Neural progenitor cell (in vitro differentiated cells): ENCODE results near the gene SMG6. TPM values are rescaled to one million over a fixed set of nuclear protein-coding genes. Genes with fewer than 3 reads are reported as not detected.
A peak's percentile ranks its signal among the peaks of the same experiment; 100 is the strongest.

Experiments used
- DNase-seq: peaks from one replicate; pipeline ENCODE4 v3.0.0-alpha.2; 2016; ENCODE audit warnings: low spot score
- H2AFZ ChIP-seq: fragments of 200-600 bp; sonication (generic); replicated peaks from 2 replicates; pipeline ENCODE4 v1.6.1; 2016; ENCODE audit warnings: antibody characterized with exemption
- H3F3A ChIP-seq: fragments of 200-600 bp; sonication (generic); 2 replicates; pipeline ENCODE4 v1.6.1; 2016; ENCODE audit warnings: antibody characterized with exemption, low read depth
- H3K27ac ChIP-seq: fragments of 200-600 bp; sonication (generic); 2 replicates; pipeline ENCODE4 v1.5.1; 2016; ENCODE audit warnings: mild to moderate bottlenecking
- H3K27me3 ChIP-seq: fragments of 200-600 bp; sonication (generic); 2 replicates; pipeline ENCODE4 v1.6.1; 2016; ENCODE audit warnings: mild to moderate bottlenecking, moderate library complexity
- H3K36me3 ChIP-seq: fragments of 200-600 bp; sonication (generic); 2 replicates; pipeline ENCODE4 v1.5.1; 2016
- H3K4me1 ChIP-seq: fragments of 200-600 bp; sonication (generic); 2 replicates; pipeline ENCODE4 v1.6.1; 2016; ENCODE audit warnings: mixed run types
- H3K4me2 ChIP-seq: fragments of 200-600 bp; sonication (generic); 2 replicates; pipeline ENCODE4 v1.6.1; 2016
- H3K4me3 ChIP-seq: fragments of 200-600 bp; sonication (generic); 2 replicates; pipeline ENCODE4 v1.5.1; 2016
- H3K79me2 ChIP-seq: fragments of 200-600 bp; sonication (generic); 2 replicates; pipeline ENCODE4 v1.6.1; 2016; ENCODE audit warnings: low read depth
- H3K9ac ChIP-seq: fragments of 200-600 bp; sonication (generic); 2 replicates; pipeline ENCODE4 v1.6.1; 2016
- H3K9me3 ChIP-seq: fragments of 200-600 bp; sonication (generic); 2 replicates; pipeline ENCODE4 v1.5.1; 2016; ENCODE audit warnings: low read depth
- H4K20me1 ChIP-seq: fragments of 200-600 bp; sonication (generic); 2 replicates; pipeline ENCODE4 v1.6.1; 2016; ENCODE audit warnings: low read depth
- H3K27ac Mint-ChIP-seq: 3 replicates; pipeline ENCODE4 v1.8.0; 2021; ENCODE audit warnings: mixed read lengths
- H3K27me3 Mint-ChIP-seq: 2 replicates; pipeline ENCODE4 v1.8.0; 2022; ENCODE audit warnings: low read depth, mild to moderate bottlenecking, inconsistent platforms, moderate library complexity, mixed read lengths; ENCODE audit not compliant: insufficient read depth
- H3K36me3 Mint-ChIP-seq: 3 replicates; pipeline ENCODE4 v1.8.0; 2021; ENCODE audit warnings: mixed read lengths
- H3K4me1 Mint-ChIP-seq: 3 replicates; pipeline ENCODE4 v1.8.0; 2021; ENCODE audit warnings: mixed read lengths
- H3K4me3 Mint-ChIP-seq: 3 replicates; pipeline ENCODE4 v1.8.0; 2021; ENCODE audit warnings: mild to moderate bottlenecking, moderate library complexity, mixed read lengths
- H3K9me3 Mint-ChIP-seq: 3 replicates; pipeline ENCODE4 v1.8.0; 2020; ENCODE audit warnings: mixed read lengths
- EZH2 ChIP-seq: fragments of 200-600 bp; sonication (generic); IDR thresholded peaks from 2 replicates; pipeline ENCODE4 v1.6.1; 2017; ENCODE audit warnings: antibody characterized with exemption, mild to moderate bottlenecking, moderate library complexity
- EZH2phosphoT487 ChIP-seq: fragments of 200-600 bp; sonication (generic); IDR thresholded peaks from 2 replicates; pipeline ENCODE4 v1.6.1; 2017; ENCODE audit warnings: antibody characterized with exemption
- total RNA-seq: library from RNA; depleted of rRNA; stranded (reverse); fragments of >200 nt; gene quantifications from 2 replicates; pipeline ENCODE4 v1.2.3, GENCODE V29; 2015; ENCODE audit warnings: low replicate concordance
- TF ChIP-seq, protein P1 (sequence below): fragments of 200-600 bp; sonication (generic); IDR thresholded peaks from 2 replicates; pipeline ENCODE4 v1.5.1; 2017; ENCODE audit warnings: antibody characterized with exemption, mild to moderate bottlenecking

The SMG6 gene
- total RNA-seq, 1 donor from 2014 or later = 19.0 TPM

DNA sequence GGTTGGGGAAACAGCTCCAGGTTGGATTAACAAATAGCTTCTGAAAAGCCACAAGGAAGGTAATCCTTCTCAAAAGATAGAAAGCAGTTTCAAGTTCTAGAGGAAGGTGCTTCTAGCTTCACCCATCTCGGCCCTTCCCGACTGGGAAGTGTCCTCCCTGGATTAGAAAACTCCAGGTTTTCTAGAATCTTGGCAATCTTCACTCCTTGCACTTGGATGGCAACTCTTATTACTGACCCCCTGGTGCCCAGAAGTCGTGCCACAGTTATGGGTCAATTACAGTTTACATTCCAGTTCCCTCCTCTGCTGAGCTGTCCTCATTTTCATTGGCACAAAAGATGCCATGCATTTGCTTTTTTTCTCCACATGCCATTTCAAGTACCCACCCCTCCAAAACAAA lies 65.6 kb downstream of the SMG6 start:
- H3K27me3 ChIP-seq = no peaks in the 10 kb centered on the region
- H4K20me1 ChIP-seq = peaks cover 39% of the 10 kb centered on the region
- H3K4me1 Mint-ChIP-seq = peaks cover 16% of the 10 kb centered on the region
- no peak overlapping the region for H3K4me2 ChIP-seq
- H3K4me1 ChIP-seq = peaks cover 10% of the 10 kb centered on the region
- H3K79me2 ChIP-seq = no peaks in the 10 kb centered on the region
- H2AFZ ChIP-seq = no peak overlapping the region
- H3K9me3 Mint-ChIP-seq = no peaks in the 10 kb centered on the region
- peaks cover 15% of the 10 kb centered on the region for H3K36me3 Mint-ChIP-seq
- peaks cover 7% of the 10 kb centered on the region for H3K36me3 ChIP-seq
- H3K9me3 ChIP-seq = no peaks in the 10 kb centered on the region
- H3K27ac Mint-ChIP-seq = no peak overlapping the region
- DNase-seq = no peak
- H3K4me3 Mint-ChIP-seq = no peak overlapping the region
- H3K27ac ChIP-seq = no peak overlapping the region
- peaks cover 2% of the 10 kb centered on the region for H3K27me3 Mint-ChIP-seq
- peaks cover 5% of the 10 kb centered on the region for H3F3A ChIP-seq
- H3K9ac ChIP-seq = peak overlapping the region; percentile 20
- no peak overlapping the region for H3K4me3 ChIP-seq
- TF ChIP-seq EZH2phosphoT487 = no peak
- TF ChIP-seq, protein P1, sequence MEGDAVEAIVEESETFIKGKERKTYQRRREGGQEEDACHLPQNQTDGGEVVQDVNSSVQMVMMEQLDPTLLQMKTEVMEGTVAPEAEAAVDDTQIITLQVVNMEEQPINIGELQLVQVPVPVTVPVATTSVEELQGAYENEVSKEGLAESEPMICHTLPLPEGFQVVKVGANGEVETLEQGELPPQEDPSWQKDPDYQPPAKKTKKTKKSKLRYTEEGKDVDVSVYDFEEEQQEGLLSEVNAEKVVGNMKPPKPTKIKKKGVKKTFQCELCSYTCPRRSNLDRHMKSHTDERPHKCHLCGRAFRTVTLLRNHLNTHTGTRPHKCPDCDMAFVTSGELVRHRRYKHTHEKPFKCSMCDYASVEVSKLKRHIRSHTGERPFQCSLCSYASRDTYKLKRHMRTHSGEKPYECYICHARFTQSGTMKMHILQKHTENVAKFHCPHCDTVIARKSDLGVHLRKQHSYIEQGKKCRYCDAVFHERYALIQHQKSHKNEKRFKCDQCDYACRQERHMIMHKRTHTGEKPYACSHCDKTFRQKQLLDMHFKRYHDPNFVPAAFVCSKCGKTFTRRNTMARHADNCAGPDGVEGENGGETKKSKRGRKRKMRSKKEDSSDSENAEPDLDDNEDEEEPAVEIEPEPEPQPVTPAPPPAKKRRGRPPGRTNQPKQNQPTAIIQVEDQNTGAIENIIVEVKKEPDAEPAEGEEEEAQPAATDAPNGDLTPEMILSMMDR = no peak
- TF ChIP-seq EZH2 = no peak

DNA sequence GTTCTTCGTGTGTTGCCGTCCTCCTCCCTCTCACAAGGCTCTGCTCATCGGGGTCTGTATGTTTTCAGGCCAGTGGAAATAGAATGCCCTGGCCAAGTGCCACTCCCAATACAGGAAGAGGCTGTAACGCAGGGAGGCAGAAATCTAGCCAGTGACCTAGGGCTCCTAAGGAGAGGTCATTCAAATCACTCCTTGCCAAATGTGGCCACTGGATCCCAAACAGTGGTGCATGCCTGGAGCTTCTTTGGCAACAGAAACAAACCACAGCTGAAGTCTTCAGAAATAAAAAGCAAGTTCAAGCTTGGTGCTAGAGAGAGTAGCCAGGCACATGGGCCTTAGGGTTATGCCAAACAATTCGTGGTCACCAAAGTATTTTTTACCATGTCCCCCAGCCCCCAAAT lies 66.1 kb downstream of the SMG6 start:
- Histone ChIP-seq H3K4me1 (peaks cover 10% of the 10 kb centered on the region), H3K4me2 (no peak overlapping the region), H3K79me2 (no peaks in the 10 kb centered on the region), H3K27ac (no peak overlapping the region), H3K9ac (no peak overlapping the region), H3F3A (peaks cover 5% of the 10 kb centered on the region), H4K20me1 (peaks cover 36% of the 10 kb centered on the region), H3K9me3 (no peaks in the 10 kb centered on the region), H3K36me3 (peaks cover 7% of the 10 kb centered on the region), H2AFZ (no peak overlapping the region), H3K27me3 (no peaks in the 10 kb centered on the region), H3K4me3 (no peak overlapping the region)
- peaks cover 16% of the 10 kb centered on the region for H3K4me1 Mint-ChIP-seq
- no peak overlapping the region for H3K4me3 Mint-ChIP-seq
- DNase-seq = no peak
- no peak overlapping the region for H3K27ac Mint-ChIP-seq
- H3K9me3 Mint-ChIP-seq = no peaks in the 10 kb centered on the region
- TF ChIP-seq EZH2phosphoT487 = no peak
- H3K36me3 Mint-ChIP-seq = peaks cover 12% of the 10 kb centered on the region
- H3K27me3 Mint-ChIP-seq = peaks cover 2% of the 10 kb centered on the region

DNA sequence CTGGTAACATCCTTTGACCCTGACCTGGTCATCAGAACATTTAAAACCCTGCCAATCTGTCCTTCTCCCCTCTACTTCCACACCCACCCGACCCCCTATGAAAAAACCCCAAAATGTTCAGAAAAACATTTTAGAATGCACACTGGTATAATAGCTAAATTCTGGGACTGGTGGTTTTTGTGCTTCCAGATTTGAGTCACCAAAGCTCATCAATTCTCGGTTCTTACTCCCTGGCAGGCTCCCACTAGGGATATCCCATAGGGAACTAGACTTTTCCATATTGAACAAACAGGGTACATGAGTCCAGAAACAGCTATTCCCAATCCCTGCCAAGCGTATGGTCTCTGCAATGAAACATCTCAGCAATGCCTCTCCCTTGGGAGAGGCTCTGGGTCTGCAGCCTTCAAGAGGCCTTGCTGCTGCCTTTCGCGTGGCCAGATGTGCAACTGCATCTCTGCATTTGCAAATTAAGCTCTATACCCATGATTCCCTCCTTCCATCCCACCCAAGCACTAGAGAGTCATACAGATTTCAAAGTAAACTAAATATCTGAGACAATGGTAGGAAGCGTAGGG lies 67.7 kb downstream of the SMG6 start:
- peaks cover 2% of the 10 kb centered on the region for H3F3A ChIP-seq
- H3K27ac ChIP-seq = no peak overlapping the region
- no peaks in the 10 kb centered on the region for H3K36me3 ChIP-seq
- H2AFZ ChIP-seq = no peak overlapping the region
- H3K27me3 ChIP-seq = no peaks in the 10 kb centered on the region
- peaks cover 18% of the 10 kb centered on the region for H3K4me1 Mint-ChIP-seq
- no peak overlapping the region for H3K9ac ChIP-seq
- H3K27ac Mint-ChIP-seq = no peak overlapping the region
- no peaks in the 10 kb centered on the region for H3K9me3 ChIP-seq
- H3K36me3 Mint-ChIP-seq = peaks cover 6% of the 10 kb centered on the region
- H3K4me1 ChIP-seq = peaks cover 10% of the 10 kb centered on the region
- H3K9me3 Mint-ChIP-seq = no peaks in the 10 kb centered on the region
- H3K4me3 Mint-ChIP-seq = no peak overlapping the region
- H3K27me3 Mint-ChIP-seq = peaks cover 4% of the 10 kb centered on the region
- DNase-seq = no peak
- TF ChIP-seq EZH2 = no peak
- TF ChIP-seq EZH2phosphoT487 = no peak
- TF ChIP-seq, protein P1 = no peak
- H4K20me1 ChIP-seq = peaks cover 46% of the 10 kb centered on the region
- no peak overlapping the region for H3K4me3 ChIP-seq
- H3K79me2 ChIP-seq = no peaks in the 10 kb centered on the region
- H3K4me2 ChIP-seq = no peak overlapping the region

DNA sequence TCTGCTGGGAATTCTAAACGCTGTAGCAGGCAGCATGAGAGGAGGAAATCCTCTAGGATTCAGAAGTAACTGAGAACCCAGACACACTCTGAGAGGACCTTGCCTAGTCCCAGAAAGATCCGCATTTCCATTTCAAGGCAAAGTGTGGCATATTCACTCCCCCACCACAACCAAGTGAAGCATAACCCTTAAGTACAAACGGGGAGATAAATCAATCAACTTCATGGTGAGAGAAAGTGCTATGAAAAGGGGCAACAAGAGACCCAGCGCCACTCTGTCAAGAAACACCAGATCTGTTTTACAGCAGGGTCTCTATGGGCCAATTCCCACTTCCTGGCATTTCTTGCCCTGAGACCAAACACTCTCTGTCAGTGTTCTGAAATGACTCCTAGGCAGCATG lies 68.3 kb downstream of the SMG6 start:
- no peaks in the 10 kb centered on the region for H3K9me3 ChIP-seq
- H3K9me3 Mint-ChIP-seq = no peaks in the 10 kb centered on the region
- H3K36me3 ChIP-seq = no peaks in the 10 kb centered on the region
- H3K27ac ChIP-seq = no peak overlapping the region
- no peak overlapping the region for H2AFZ ChIP-seq
- no peaks in the 10 kb centered on the region for H3F3A ChIP-seq
- H4K20me1 ChIP-seq = peaks cover 50% of the 10 kb centered on the region
- no peak overlapping the region for H3K4me3 ChIP-seq
- no peak overlapping the region for H3K27ac Mint-ChIP-seq
- H3K27me3 ChIP-seq = no peaks in the 10 kb centered on the region
- no peak overlapping the region for H3K4me3 Mint-ChIP-seq
- H3K79me2 ChIP-seq = no peaks in the 10 kb centered on the region
- H3K9ac ChIP-seq = no peak overlapping the region
- peaks cover 23% of the 10 kb centered on the region for H3K4me1 Mint-ChIP-seq
- TF ChIP-seq, protein P1 = no peak
- TF ChIP-seq EZH2 (no peak), EZH2phosphoT487 (no peak)
- peaks cover 4% of the 10 kb centered on the region for H3K27me3 Mint-ChIP-seq
- H3K36me3 Mint-ChIP-seq = peaks cover 4% of the 10 kb centered on the region
- DNase-seq = no peak
- H3K4me1 ChIP-seq = peaks cover 10% of the 10 kb centered on the region
- H3K4me2 ChIP-seq = no peak overlapping the region
